Suppressor macrophage treated with lipopolysaccharide for 4 hours (primary cell): ENCODE data around the gene C6orf47.

Source experiments
- DNase-seq: peaks from one replicate; pipeline ENCODE4 v3.0.0-alpha.2; 2020

The C6orf47 gene

GRCh38 chr6:31632279-31632946 lies 28.2 kb downstream of the C6orf47 start:
- DNase-seq, result no peak

DNA sequence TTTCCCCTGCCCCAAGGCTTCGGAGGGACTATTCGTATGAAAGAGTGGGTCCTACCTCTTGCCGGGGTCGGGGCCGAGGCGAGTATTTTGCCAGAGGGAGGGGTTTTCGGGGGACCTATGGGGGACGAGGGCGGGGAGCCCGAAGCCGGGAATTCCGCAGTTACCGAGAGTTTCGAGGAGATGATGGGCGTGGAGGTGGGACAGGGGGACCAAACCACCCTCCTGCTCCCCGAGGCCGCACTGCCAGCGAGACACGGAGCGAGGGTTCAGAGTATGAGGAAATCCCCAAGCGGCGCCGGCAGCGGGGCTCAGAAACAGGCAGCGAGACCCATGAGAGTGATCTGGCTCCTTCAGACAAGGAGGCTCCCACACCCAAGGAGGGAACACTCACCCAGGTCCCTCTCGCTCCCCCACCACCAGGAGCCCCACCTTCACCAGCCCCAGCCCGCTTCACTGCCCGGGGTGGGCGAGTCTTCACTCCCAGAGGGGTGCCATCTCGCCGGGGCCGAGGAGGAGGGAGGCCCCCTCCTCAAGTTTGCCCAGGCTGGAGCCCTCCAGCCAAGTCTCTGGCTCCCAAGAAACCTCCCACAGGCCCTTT lies 28.8 kb downstream of the C6orf47 start:
- no peak for DNase-seq

- DNase-seq, result no peak
Observed at GRCh38 chr6:31631209-31631608, 29.4 kb downstream of the C6orf47 start.

GRCh38 chr6:31630177-31630934 lies 30.2 kb downstream of the C6orf47 start:
- no peak for DNase-seq

DNA sequence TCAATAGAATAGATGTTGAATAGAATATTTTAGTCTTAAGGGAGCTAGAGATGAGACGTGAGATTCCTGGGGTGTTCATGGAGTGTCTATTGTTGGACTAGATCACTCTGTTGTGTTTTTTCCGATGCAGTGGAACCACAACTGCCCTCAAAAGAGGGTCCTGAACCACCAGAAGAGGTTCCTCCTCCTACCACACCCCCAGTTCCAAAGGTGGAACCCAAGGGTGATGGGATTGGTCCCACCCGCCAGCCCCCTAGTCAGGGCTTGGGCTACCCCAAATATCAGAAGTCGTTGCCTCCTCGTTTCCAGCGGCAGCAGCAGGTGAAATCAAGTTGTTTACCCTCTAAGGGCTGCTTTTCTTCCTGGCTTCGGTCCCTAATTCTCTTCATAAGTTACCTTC lies 31.6 kb downstream of the C6orf47 start:
- no peak for DNase-seq

DNA sequence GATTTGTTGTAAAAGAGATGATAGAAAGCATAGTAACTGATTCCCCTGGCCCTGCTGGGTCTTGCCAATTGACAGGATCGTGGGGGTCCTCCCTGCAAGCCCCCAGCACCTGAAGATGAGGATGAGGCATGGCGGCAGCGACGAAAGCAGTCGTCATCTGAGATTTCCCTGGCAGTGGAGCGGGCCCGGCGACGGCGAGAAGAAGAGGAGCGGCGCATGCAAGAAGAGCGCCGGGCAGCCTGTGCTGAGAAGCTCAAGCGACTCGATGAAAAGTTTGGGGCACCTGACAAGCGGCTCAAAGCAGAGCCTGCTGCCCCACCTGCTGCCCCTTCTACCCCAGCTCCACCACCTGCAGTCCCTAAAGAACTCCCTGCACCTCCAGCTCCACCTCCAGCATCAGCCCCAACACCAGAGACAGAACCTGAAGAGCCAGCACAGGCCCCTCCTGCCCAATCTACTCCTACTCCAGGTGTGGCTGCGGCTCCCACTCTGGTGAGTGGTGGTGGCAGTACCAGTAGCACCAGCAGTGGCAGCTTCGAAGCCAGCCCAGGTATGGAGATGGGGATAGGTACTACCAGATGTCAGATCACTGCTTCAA lies 32.8 kb downstream of the C6orf47 start:
- DNase-seq, result no peak

DNA sequence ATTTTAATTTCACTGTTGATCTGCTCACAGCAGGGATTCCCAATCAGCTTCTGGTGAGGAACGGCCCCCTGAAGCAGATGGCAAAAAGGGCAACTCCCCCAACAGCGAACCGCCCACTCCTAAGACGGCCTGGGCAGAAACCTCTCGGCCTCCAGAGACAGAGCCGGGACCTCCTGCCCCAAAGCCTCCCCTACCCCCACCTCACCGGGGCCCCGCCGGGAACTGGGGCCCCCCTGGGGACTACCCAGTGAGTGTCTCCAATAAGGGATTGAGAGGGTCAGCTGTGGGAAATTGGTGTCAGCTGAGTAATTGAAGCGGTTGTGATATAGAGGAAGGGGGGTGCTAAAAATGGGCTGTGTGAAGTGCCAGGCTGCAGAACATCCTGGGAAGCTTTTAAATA lies 33.6 kb downstream of the C6orf47 start:
- DNase-seq, result no peak

DNA sequence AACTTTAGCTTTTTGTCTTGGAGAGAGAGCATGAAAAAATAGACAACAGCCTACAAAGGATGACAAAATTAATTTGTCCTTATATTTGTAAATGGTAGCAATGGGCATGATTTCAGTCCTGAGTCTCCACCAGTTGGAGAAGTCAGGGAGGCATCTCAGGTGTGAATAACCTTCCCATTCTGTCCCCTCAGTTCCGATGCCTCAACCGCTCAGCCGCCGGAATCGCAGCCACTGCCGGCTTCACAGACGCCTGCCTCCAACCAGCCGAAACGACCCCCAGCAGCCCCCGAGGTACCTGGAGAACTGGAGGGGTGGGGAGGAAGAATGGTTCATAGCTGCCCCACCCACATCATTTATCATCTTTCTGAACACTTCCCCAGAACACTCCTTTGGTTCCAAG lies 36.5 kb downstream of the C6orf47 start:
- no peak for DNase-seq

GRCh38 chr6:31622684-31623091 lies 37.9 kb downstream of the C6orf47 start:
- peak; percentile 41 for DNase-seq

- DNase-seq, result no peak
Observed at GRCh38 chr6:31621991-31622390, 38.6 kb downstream of the C6orf47 start.

DNA sequence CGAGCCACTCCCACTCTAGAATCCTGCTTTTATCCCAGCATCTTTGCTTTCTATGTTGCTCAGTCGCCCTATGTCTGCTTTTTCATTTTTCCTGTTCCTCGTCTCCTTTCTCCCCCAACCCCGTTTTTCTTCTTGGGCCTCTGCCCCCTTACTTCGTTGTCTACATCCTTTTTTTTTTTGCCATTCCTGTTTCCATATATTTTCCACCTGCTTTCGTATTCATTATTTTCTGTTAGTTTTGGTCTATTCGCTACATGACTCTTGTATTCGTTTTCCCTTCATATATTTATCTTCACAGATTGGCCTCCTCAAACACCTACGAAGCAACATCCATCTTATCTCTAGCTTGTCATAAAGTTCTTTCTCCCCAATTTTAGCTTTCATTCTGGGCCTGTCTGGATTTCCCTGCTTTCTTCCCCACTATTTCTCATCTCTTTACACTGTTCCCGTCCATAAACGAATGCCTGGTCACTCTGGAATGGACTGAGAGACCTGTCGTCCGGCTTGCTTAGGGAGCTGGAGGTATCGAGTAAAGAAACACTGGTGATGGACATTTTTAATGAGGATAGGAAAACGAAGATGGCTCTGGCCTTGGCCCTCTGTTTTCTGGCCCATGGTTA lies 39.1 kb downstream of the C6orf47 start:
- no peak for DNase-seq

DNA sequence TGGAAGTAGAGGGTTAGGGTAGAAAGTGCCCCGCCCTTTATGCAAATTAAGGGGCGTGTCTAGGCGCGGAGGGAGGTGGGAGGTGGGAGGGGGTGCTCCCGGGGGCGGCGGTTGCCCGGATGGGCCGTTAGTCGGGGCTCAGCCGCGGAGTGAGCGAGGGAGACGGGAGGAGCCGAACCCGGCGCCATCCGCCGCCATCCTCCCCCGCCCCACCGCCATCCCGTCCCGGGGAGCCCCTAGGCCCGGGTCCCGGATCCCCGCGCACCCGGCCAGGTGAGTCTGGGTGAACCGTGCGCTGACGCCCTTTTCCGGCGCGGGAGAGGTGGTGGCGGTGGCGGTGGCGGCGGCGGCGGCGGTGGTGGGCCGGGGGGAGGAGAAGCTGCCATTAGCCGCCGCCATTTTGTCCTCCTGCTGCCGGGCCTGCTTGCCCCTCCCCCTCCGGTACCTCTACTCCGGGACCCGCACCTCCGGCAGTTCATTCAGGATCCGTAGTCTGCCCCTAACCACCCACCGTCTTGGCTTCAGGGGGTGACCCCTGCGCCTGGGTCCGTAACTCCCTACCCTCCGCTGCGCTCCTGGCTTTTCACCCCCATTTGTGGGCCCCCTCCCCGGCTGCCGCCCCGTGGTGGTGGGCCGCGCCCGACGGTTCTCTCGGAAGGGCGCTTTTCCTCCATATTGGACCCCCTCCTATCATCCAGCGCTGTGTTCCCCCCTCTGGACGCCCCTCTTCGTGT lies 39.8 kb downstream of the C6orf47 start, which contains the start of gene PRRC2A:
Gene PRRC2A (plus strand): TSS at position 130 of the 734 bp plus-strand sequence. CDS start 2,075 bp downstream, outside the sequence.
- no peak for DNase-seq

GRCh38 chr6:31619805-31620585 lies 40.6 kb downstream of the C6orf47 start:
- DNase-seq, result peak; percentile 99

GRCh38 chr6:31617010-31617409 lies 43.6 kb downstream of the C6orf47 start:
- no peak for DNase-seq

DNA sequence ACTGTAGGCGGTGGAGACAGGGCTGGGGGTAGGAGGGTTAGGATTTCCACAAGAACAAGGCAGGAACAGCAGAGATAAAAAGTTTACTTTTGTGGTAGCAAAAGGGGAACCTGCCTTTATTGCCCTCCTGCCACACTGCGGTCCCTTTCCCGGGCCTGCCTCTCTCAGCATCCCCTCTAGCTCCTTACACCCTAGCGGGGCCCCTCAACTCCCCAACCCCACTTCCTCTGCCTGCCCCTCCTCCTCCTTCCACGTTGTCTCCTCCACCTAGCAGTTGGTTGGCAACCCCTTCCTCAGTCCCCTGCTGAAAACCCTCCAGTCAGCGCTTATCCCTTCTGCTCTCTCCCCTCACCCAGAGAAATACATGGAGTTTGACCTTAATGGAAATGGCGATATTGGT lies 44.8 kb downstream of the C6orf47 start:
- DNase-seq, result no peak

GRCh38 chr6:31614684-31615578 lies 45.6 kb downstream of the C6orf47 start, which contains the start of gene AIF1:
TSS of gene AIF1 (plus strand) at chr6:31615234. CDS start at chr6:31615330, 96 bp downstream.
- peak; percentile 76 for DNase-seq

DNA sequence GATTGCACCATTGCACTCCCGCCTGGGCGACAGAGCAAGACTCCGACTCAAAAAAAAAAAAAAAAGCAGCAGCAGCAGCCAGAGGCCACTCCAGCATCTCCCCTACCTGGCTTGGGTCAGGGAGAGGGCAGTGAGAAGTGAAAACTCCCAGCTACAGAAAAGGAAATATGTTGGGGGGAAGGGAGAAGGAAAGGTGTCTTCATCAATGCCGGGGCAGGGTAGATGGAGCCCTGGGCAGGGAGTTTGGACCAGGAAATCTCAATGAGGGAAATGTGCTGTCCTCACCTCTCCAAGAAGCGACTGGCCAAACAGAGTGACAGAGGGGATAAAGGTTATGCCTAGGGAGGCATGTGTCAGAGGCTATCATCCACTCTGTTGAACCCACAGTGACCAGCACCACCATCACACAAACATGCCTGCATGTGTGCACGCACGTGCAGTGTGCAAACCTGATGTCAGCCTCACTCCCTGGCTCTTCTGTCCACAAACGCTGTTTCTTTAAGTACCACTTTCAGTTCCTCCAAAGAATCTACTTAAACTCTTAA lies 46.4 kb downstream of the C6orf47 start:
- peak; percentile 80 for DNase-seq

- no peak for DNase-seq
Observed at GRCh38 chr6:31610968-31611367, 49.6 kb downstream of the C6orf47 start.

- no peak for DNase-seq
Observed at GRCh38 chr6:31609519-31610406, 50.8 kb downstream of the C6orf47 start.
